Measurements from ENCODE around the gene PRDM16. TPM values are rescaled to one million over a fixed set of nuclear protein-coding genes. Genes with fewer than 3 reads are reported as not detected.

The PRDM16 gene
- total RNA-seq, 4 donors from 2014 or later = 5.4 to 13.2 (median 7.7) TPM

DNA sequence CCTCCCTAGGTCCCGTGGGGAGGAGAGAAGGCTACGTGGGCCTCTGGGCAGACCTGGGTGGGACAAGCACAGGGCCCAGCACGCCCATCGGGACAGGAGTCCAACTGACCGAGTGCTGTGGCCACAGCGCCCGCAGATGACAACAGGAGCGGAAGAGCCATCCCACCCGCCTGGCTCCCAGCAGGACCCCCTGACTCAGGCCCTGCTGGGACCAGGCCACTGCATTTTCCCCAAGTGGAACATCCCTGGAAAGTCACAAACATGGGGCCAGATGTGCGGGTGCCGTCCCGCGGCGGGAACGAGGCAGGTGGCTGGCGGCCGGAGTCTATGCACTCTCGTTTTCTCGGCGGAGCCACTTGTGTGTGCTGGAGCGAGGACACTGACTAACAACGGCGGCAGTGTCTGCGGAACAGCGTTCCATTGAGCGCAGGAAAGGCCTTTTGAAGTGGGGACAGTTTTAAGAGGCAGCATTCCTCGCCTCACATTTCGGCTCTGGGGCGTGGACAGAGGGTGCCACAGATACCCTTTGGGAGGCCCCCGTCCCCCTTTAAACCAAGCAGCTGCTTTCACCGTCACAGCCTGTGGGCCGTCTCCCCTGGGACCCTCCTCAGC is 291.7 kb downstream of the PRDM16 start:
- DNase-seq = no peak
- TF ChIP-seq POLR2A (IDR thresholded peaks at IDR 0.05) = no peak
- TF ChIP-seq, protein P1, sequence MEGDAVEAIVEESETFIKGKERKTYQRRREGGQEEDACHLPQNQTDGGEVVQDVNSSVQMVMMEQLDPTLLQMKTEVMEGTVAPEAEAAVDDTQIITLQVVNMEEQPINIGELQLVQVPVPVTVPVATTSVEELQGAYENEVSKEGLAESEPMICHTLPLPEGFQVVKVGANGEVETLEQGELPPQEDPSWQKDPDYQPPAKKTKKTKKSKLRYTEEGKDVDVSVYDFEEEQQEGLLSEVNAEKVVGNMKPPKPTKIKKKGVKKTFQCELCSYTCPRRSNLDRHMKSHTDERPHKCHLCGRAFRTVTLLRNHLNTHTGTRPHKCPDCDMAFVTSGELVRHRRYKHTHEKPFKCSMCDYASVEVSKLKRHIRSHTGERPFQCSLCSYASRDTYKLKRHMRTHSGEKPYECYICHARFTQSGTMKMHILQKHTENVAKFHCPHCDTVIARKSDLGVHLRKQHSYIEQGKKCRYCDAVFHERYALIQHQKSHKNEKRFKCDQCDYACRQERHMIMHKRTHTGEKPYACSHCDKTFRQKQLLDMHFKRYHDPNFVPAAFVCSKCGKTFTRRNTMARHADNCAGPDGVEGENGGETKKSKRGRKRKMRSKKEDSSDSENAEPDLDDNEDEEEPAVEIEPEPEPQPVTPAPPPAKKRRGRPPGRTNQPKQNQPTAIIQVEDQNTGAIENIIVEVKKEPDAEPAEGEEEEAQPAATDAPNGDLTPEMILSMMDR (IDR thresholded peaks at IDR 0.05) = no peak
- H3K9me3 ChIP-seq = no peaks in the 10 kb centered on the region
- no peaks in the 10 kb centered on the region for H3K4me1 ChIP-seq
- no peak overlapping the region for H3K27ac ChIP-seq
- no peak overlapping the region for H3K4me3 ChIP-seq
- H3K36me3 ChIP-seq = no peaks in the 10 kb centered on the region
- no peaks in the 10 kb centered on the region for H3K27me3 ChIP-seq

DNA sequence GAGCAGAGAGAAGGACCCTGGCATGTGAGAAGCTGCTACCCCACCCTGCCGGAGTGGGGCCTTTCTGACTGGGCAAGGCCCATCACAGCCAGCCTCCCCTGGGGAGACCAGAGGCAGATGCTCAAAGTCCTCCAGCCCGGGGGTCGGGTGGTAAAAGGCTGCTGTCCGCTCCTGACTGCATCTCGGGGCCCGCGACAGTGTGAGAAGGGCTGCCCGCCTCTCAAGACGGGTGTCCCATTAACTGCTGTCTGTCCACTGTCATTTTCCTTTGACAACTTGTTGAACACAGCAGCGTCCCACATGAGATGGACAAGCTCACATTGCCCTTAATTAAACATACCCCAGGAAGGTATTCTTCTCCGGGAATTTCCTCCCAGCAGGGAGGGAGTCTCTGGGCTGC is 294.0 kb downstream of the PRDM16 start:
- no peaks in the 10 kb centered on the region for H3K27me3 ChIP-seq
- H3K36me3 ChIP-seq = no peaks in the 10 kb centered on the region
- H3K4me1 ChIP-seq = no peaks in the 10 kb centered on the region
- no peak overlapping the region for H3K27ac ChIP-seq
- no peak overlapping the region for H3K4me3 ChIP-seq
- no peaks in the 10 kb centered on the region for H3K9me3 ChIP-seq
- no peak for DNase-seq
- no peak for TF ChIP-seq POLR2A (IDR thresholded peaks at IDR 0.05)
- TF ChIP-seq, protein P1 (IDR thresholded peaks at IDR 0.05) = no peak

DNA sequence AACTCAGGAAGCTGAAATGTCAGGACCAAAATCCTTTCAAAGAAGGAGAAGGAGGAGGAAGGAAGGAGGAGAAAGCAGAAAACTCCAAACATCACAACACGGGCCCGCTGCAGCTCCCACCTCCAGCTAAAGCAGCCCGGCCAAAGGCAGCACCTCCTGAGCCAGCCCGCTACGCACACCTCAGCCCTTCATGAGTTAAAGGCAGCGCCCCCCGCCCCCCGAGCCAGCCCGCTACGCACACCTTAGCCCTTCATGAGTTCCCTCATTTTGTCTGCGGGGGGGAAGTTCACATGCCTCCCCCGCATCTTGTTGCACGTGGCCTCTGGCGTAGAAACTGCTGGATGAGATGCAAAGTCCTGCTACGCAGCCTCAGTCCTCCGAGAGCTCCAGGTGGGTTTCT is 294.8 kb downstream of the PRDM16 start:
- Histone ChIP-seq H3K9me3 (no peaks in the 10 kb centered on the region), H3K4me3 (no peak overlapping the region), H3K27ac (no peak overlapping the region), H3K36me3 (no peaks in the 10 kb centered on the region), H3K27me3 (no peaks in the 10 kb centered on the region), H3K4me1 (no peaks in the 10 kb centered on the region)
- no peak for TF ChIP-seq POLR2A (IDR thresholded peaks at IDR 0.05)
- TF ChIP-seq, protein P1 (IDR thresholded peaks at IDR 0.05) = no peak
- DNase-seq = no peak

DNA sequence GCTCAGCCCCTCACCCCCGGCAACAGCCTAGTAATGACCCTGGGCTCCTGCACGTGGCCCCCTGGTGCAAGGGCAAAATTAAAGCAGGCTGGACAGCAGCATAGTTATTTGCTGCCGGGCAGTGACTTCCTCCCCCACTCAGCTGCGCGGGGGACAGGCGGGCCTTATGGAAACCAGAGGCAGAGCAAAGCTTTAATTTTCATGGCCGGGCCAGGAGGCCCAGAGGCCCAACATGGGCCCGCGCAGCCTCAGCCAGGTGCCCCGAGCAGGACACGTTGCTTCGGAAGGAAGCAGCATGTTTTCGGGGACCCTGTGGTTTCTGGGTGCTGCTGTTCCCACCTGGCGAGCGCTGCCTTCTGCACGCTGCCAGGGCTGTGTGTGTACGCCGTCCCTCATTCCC is 295.5 kb downstream of the PRDM16 start:
- Histone ChIP-seq H3K27ac (no peak overlapping the region), H3K27me3 (no peaks in the 10 kb centered on the region), H3K4me3 (no peak overlapping the region), H3K4me1 (no peaks in the 10 kb centered on the region), H3K9me3 (no peaks in the 10 kb centered on the region), H3K36me3 (no peaks in the 10 kb centered on the region)
- TF ChIP-seq POLR2A (IDR thresholded peaks at IDR 0.05) = no peak
- TF ChIP-seq, protein P1 (IDR thresholded peaks at IDR 0.05) = no peak
- no peak for DNase-seq

DNA sequence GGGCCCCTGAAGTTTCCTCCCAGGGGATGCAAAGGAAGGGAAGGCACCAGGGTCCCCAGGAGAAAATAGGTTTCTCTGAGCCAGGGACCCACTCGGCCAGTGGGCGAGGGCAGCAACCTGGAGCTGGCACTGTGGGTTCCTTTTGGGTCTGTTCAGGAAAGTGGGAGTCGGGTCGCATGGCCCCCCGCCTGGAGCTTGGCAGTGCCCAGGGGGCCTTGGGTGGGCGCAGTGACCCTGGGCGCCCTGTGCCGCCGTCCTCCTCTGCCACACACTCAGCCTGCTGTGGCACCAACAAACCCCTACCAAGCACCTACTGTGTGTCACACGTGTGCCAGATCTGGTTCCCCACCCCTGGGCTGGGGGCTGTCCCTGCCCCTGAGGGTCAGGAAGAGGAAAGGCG is 296.0 kb downstream of the PRDM16 start:
- Histone ChIP-seq H3K36me3 (no peaks in the 10 kb centered on the region), H3K4me3 (no peak overlapping the region), H3K4me1 (no peaks in the 10 kb centered on the region), H3K27ac (no peak overlapping the region), H3K27me3 (no peaks in the 10 kb centered on the region), H3K9me3 (no peaks in the 10 kb centered on the region)
- DNase-seq = no peak
- no peak for TF ChIP-seq POLR2A (IDR thresholded peaks at IDR 0.05)
- TF ChIP-seq, protein P1 (IDR thresholded peaks at IDR 0.05) = no peak
